ENCODE results near the gene ZNF780B. TPM values are rescaled to one million over a fixed set of nuclear protein-coding genes. Genes with fewer than 3 reads are reported as not detected.

The ZNF780B gene
- total and polyA plus RNA-seq, 2 of the 8 experiments (the other 6 are each of a cell fraction or from before 2014, with no cell fraction given) = 3.1 to 22.4 TPM

DNA sequence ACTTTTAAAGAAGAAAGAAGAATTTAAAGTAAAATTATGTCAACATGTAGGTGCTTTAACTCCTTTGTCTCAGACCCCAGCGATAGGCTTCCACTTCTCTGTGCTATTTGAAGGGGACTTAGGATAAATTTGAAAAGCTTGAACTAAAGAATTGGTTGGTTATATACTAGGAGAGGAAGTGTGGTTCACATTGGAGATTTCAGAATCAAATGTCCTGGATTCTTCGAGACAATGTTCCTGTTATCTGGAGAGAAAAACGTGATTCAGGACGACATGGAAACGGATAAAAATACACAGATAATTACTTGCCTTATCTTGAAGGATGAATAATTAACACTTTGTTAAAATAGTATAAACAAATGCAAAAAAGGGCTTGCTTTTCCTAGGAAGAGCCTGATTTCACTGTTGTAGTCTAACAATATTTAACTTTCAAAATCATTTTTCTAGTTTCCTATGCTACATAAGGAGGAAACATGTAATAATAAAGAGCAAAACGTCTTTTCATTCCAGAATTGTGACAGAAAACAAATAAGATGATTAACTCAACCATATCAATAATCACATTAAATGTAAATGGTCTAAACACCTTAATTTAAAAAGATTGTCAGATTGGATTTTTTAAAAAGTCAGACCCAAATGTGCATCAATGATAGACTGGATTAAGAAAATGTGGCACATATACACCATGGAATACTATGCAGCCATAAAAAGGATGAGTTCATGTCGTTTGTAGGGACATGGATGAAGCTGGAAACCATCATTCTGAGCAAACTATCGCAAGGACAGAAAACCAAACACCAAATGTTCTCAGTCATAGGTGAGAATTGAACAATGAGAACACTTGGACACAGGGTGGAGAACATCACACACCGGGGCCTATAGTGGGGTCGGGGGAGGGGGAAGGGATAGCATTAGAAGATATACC is 35.4 kb upstream of the ZNF780B start (continued):
- no peak for TF ChIP-seq HDAC2 (IDR thresholded peaks at IDR 0.05; ENCODE audit: borderline replicate concordance in 1 of 2, low read depth in 2 of 2, low read length in 2 of 2)
- TF ChIP-seq, protein P1, sequence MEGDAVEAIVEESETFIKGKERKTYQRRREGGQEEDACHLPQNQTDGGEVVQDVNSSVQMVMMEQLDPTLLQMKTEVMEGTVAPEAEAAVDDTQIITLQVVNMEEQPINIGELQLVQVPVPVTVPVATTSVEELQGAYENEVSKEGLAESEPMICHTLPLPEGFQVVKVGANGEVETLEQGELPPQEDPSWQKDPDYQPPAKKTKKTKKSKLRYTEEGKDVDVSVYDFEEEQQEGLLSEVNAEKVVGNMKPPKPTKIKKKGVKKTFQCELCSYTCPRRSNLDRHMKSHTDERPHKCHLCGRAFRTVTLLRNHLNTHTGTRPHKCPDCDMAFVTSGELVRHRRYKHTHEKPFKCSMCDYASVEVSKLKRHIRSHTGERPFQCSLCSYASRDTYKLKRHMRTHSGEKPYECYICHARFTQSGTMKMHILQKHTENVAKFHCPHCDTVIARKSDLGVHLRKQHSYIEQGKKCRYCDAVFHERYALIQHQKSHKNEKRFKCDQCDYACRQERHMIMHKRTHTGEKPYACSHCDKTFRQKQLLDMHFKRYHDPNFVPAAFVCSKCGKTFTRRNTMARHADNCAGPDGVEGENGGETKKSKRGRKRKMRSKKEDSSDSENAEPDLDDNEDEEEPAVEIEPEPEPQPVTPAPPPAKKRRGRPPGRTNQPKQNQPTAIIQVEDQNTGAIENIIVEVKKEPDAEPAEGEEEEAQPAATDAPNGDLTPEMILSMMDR (IDR thresholded peaks at IDR 0.05; ENCODE audit: control extremely low read depth in 1 of 3, insufficient read depth in 1 of 3, low read depth in 1 of 3, low read length in 3 of 3) = no peak
- TF ChIP-seq CBX5 (IDR thresholded peaks at IDR 0.05; ENCODE audit: low read depth, low read length) = no peak
- TF ChIP-seq SRF (IDR thresholded peaks at IDR 0.05; ENCODE audit: low read depth, low read length) = no peak
- no peak for TF ChIP-seq POLR2AphosphoS5 (IDR thresholded peaks at IDR 0.05; ENCODE audit: low read depth, low read length)
- TF ChIP-seq, protein P2, sequence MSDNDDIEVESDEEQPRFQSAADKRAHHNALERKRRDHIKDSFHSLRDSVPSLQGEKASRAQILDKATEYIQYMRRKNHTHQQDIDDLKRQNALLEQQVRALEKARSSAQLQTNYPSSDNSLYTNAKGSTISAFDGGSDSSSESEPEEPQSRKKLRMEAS (IDR thresholded peaks at IDR 0.05) = no peak
- TF ChIP-seq BRCA1 (IDR thresholded peaks at IDR 0.05; ENCODE audit: low read depth, low read length) = no peak
- no peak for TF ChIP-seq SUZ12 (IDR thresholded peaks at IDR 0.05; ENCODE audit: low read length)

Data from H1 (cell line).